ENCODE measurements around the gene PEX16.

The PEX16 gene

GRCh38 chr11:45876401-45876800 is 41.3 kb downstream of the PEX16 start:
- ATAC-seq: no peak
- DNase-seq: no peak

GRCh38 chr11:45872651-45873356 is 44.9 kb downstream of the PEX16 start:
- ATAC-seq (peak; percentile 65), DNase-seq (peak; percentile 37)

GRCh38 chr11:45871638-45872037 is 46.0 kb downstream of the PEX16 start:
- DNase-seq (no peak), ATAC-seq (no peak)

- ATAC-seq (no peak), DNase-seq (no peak)
Observed at GRCh38 chr11:45870706-45871105, 47.0 kb downstream of the PEX16 start.

- ATAC-seq: no peak
Observed at GRCh38 chr11:45869551-45869950, 48.1 kb downstream of the PEX16 start.

GRCh38 chr11:45864041-45864440 is 53.6 kb downstream of the PEX16 start:
- DNase-seq: no peak
- ATAC-seq: no peak

More at GRCh38 chr11:45869551-45869950, 48.1 kb downstream of the PEX16 start:
- no peak for DNase-seq

- ATAC-seq: no peak
- DNase-seq: no peak
Observed at GRCh38 chr11:45860764-45861510, 56.7 kb downstream of the PEX16 start.

GRCh38 chr11:45860348-45860747 is 57.3 kb downstream of the PEX16 start:
- DNase-seq (no peak), ATAC-seq (no peak)

Data from stimulated activated naive CD8-positive, alpha-beta T cell treated with anti-CD3 and anti-CD28 coated beads, Interleukin-15, Interleukin-2, amounts not matched to agents 100 U/mL and 50 U/mL, for 24 hours (primary cell).